ENCODE measurements around the gene SH2D3C.

GRCh38 chr9:127808347-127809001 lies 30.0 kb upstream of the SH2D3C start:
- no peak for TF ChIP-seq CTCF (IDR thresholded peaks at IDR 0.05; ENCODE audit: insufficient read depth, low read length, poor library complexity, severe bottlenecking)
- TF ChIP-seq EZH2phosphoT487 (conservative IDR thresholded peaks at IDR 0.05; ENCODE audit: low read length) = no peak

Measured in SU-DHL-6 (cell line).